Hepatocyte (in vitro differentiated cells): ENCODE measurements around the gene FCMR.

Experiments used
- CTCF ChIP-seq: fragments of 200-600 bp; sonication (generic); IDR thresholded peaks from 2 replicates; pipeline ENCODE4 v1.5.1; 2016; ENCODE audit warnings: antibody characterized with exemption, mild to moderate bottlenecking; ENCODE audit not compliant: poor library complexity
- EZH2 ChIP-seq: fragments of 200-600 bp; sonication (generic); IDR thresholded peaks from 2 replicates; pipeline ENCODE4 v1.6.1; 2016; ENCODE audit warnings: antibody characterized with exemption, mild to moderate bottlenecking, borderline replicate concordance
- EZH2phosphoT487 ChIP-seq: fragments of 200-600 bp; sonication (generic); IDR thresholded peaks from one replicate; pipeline ENCODE4 v1.6.1; 2018; ENCODE audit warnings: antibody characterized with exemption, mild to moderate bottlenecking, low read depth, moderate library complexity; ENCODE audit not compliant: unreplicated experiment, severe bottlenecking

GRCh38 chr1:206971029-206971655 is 49.4 kb upstream of the FCMR start:
- TF ChIP-seq CTCF (no peak), EZH2 (no peak), EZH2phosphoT487 (no peak)
